GM21576 (cell line): Measurements from ENCODE around the gene RAB2B.

ENCODE experiments used
- ATAC-seq: cut with Tn5 transposase; IDR thresholded peaks from one replicate; pipeline ENCODE4 v1.9.1; 2021; ENCODE audit warnings: mild to moderate bottlenecking, moderate library complexity; ENCODE audit not compliant: unreplicated experiment

Gene RAB2B

DNA sequence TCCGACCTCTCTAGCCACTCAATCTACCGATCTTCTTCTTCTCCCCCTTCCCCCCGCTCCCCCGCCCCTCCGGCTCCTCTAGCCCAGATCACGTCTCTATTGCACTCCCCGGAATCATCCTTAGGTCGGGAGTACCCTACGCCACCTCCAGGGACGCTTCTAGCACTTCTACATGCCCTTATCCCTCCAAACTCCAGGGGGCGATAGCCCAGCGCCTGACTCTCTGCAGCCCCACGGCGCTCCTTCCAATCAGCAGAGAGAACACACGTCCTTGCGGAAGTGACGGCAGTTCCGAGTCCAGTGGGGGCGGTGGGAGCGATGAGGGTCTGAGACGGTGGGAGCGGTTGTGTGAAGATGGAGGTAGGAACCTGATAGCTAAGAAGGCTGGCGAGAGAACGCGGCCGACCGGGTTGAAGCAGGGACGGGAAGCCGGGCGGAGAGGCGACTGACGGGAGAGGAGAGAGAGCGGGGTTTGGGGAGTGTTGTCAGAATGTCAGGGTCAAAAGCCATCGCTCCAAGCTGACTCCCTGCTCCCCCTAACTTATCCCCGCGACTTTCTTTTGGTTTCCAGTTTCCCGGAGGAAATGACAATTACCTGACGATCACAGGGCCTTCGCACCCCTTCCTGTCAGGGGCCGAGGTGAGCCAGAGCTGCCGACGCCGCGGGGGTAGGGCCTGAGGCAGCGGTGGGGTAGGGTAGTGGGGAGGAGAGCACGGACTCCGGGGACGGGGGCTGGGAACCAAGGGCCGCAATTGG is at the start of gene RAB2B, which contains the start of gene TOX4:
Gene RAB2B (minus strand): TSS at position 35 of the 757 bp plus-strand sequence. CDS start 87 bp downstream, outside the sequence.
Gene TOX4 (plus strand): TSS at position 271 of the 757 bp plus-strand sequence. CDS start 84 bp downstream, at position 355.
- ATAC-seq = peak; percentile 99

DNA sequence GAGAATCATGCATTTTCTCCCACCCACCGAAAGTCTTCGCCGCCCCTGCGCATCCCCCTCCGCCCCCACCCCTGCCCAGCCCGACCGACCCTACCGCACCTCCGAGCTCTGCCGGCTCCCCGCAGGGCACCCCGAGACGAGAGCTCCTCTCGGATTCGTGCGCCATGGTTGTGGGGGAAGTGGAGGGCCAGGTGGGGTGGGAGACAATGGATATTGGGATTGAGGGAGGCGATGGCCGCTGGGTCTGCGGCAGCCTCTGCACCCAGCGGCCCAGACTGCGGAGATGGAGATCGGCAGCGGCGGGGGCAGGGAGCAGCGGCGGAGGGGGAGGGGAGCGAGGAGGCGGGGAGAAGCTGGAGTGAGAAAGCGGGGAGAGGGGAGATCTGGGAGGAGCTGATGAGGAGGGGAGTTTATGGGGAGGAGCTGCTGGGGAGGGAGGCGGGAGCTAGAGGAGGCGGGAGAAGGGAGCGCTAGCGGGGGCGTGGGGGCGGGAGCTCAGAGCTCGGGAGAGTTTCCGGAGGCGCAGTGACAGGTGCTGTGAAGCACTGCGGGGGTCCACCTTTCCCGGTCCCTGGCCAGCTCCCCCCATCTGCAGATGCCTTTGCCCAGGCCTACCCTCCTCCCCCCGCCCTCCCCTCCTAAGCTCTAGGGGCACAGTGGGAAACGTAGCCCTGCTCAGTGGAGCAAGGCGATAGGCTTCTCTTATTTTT is 49.4 kb upstream of the RAB2B start, which contains the start of gene SALL2:
Gene SALL2 (minus strand): TSS at position 385 of the 710 bp plus-strand sequence. CDS start 219 bp downstream, at position 166.
- no peak for ATAC-seq

- no peak for ATAC-seq
Measured at GRCh38 chr14:21525571-21525961, 48.8 kb upstream of the RAB2B start.

DNA sequence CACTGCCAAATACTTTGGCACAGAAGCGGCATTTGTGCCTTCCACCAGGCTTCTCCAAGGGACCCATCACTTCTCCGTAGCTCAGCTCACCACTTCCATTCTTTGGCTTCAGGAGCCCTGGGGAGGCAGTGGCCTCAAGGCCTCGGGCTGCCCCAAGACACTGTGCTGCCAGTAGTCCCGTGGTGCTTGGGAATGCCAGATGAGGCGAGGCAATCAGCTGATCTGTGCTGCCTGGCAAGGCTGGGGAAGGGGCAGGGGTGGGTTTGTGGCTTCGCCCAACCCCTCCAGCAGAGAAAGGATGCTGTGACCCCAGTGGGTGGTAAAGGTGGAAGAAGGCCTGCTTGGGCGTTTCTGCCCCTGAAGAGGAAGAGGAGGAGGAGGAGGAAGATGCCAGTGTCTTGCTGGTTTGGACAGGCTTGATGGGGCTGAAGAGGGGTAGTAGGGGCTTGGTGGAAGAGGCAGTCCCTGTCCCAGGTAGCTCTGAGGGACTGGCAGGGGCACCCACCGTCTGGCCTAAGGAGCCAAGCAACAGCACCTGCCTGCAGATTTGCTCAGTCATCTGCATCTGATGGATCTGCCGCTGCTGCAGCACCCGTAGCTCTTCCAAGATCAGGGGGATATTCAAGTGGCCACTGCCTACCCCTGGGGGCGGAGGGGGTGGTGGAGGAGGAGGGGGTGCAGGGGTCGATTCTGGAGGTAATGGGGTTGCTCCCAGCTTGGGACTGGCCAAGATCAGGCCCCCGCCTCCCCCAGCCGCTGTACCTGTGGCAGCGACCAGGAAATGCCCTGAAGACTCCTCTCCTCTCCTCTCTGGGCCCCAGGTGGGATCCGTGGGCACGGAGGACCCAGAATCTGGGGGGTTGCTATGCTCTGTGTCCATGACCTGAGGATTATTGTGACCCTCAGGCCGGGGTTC is 48.1 kb upstream of the RAB2B start:
- ATAC-seq = no peak

DNA sequence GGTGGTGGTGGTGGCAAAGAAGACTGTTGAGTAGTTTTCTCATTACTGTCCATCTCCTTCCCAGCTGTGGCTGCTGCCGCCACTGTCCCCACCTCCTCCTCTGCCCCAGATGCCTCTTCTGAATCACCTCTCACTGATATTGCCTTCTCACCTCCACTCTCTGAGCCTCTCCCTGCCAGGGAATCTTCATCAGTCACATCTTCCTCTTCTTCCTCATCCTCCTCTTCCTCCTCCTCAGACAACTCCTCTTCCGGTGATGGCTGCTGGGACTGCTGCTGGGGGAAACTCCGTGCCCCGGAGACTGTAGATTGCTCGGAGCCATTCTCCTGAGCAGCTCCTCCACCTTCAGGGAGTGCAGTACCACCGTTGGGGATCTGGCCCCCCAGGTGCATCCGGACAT is 46.4 kb upstream of the RAB2B start:
- ATAC-seq = no peak

DNA sequence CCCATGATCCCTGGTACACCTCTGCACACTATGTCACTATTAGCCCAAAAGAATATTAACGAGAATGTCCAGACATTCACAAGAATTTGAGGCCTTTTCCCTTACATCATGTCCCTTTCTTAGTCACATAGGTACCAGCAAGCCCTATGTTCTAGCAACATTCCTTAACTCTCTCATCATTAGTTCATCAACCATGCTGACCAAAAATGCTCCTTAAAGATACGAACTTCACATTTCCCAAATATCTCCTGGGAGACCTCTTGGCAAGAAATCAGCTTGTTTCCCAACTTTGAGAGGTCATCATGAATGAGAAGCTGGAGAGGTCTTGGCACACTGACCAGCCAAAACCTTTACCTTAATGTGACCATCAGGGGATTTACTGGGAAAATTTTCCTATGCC is 44.7 kb upstream of the RAB2B start:
- no peak for ATAC-seq

DNA sequence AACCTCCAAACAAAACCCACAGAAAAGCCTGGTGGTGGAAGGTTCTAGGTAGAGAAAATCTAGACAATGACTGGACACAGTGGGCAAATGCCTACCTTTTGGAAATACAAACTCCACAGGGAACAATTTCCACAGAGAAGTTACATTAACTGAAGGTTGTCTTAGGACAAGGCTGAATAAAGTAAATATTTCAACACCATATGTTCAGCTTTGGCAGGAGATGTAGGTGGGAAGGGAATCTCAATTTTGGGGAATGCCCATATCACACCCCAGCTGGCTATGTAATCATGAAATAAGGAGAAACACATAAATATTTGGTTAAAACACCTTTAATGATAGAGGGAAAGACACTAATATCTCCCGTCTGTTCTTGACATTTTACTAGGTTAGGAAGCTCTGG is 44.0 kb upstream of the RAB2B start:
- ATAC-seq = no peak

DNA sequence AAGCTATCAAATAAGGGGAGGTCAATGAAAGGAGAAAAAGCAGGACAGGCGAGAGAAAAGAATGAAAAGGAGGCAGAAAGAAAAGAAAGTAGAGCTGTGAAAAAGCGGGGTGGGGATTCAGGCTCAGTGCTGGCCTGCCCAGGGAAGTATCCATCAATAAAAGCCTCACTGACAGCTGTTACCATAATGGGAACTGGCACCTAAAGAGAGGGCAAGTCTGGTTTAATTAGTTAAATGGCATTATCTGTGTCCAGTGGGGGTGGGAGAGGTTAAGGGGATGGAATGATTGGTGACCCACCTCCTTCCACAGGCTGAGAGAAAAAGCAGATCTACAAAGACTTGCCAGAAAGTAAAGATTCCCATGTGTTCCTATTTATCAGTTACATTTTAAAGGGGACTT is 42.0 kb upstream of the RAB2B start:
- ATAC-seq = no peak

- ATAC-seq = no peak
Measured at GRCh38 chr14:21514341-21514740, 37.6 kb upstream of the RAB2B start.

- peak; percentile 99 for ATAC-seq
Measured at GRCh38 chr14:21510735-21511657, 34.2 kb upstream of the RAB2B start, which contains the start of gene METTL3. Gene METTL3, minus strand, starts transcription at chr14:21511340. Its CDS starts 117 bp downstream, at chr14:21511223.

DNA sequence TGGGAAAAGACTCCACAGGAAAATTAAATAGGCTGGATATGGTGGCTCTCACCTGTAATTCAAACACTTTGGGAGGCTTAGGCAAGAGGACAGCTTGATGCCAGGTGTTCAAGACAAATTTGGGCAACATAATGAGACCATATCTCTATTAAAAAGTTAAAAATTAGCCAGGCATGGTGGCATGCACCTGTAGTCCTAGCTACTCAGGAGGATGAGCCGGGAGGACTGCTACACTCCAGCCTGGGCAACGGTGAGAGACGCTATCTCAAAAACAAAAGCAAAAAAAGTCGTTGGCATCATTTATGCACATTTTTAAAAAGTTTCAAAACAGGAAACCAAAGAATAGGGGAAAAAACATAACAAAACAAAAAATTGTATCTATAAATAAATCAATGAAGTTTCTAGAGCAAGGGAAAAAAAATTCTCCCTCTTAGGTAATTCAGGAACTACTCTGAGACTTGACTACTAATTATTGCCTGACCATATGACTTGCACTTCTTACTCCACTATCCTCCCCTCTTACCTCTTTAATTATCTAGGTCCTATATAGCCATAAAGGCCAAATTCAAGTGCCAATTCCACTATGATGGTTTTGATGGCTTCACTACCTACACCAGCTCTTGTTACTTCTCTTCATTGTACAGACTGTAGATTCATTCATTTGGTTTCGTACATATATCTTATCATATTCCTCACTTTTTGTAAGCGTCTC is 32.8 kb upstream of the RAB2B start:
- ATAC-seq = no peak

DNA sequence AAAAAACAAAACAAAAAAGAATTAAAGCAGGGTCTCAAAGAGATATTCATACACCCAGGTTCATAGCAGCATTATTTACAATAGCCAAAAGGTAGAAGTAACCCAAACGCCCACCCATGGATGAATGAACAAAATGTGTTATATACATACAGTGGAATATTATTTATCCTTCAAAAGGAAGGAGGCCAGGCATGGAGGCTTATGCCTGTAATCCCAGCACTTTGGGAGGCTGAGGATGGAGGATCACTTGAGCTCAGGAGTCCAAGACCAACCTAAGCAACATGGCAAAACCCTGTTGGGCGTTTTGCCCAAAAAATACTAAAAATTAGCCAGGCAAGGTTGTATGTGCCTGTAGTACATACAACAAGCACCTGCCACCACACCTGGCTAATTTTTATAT is 29.8 kb upstream of the RAB2B start:
- ATAC-seq = no peak

- peak; percentile 80 for ATAC-seq
Measured at GRCh38 chr14:21505012-21505553, 28.3 kb upstream of the RAB2B start.

GRCh38 chr14:21503376-21503775 is 26.6 kb upstream of the RAB2B start:
- no peak for ATAC-seq

- no peak for ATAC-seq
Measured at GRCh38 chr14:21501568-21501967, 24.8 kb upstream of the RAB2B start.

GRCh38 chr14:21498540-21499526 is 22.1 kb upstream of the RAB2B start:
- no peak for ATAC-seq

DNA sequence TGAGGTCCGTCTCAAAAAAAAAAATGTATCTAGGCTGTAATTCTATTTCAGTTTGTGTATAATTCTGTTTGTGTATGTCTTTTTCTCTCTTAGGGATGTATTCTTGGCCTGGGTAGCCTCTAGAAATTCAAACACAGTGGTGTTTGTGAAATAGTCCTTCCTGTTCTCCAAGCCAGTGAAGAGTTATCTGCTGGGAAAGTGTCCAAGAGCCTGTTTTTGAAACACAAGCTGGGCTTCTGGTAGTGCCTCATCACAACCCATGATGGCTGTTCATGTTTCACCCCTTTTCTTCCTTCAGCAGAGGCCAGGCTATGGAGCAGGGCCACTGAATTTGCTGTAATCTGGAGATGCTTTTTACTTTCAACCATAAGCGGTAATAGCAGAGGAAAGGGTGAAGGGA is 19.7 kb upstream of the RAB2B start:
- ATAC-seq = no peak
